HTERT RPE-1 (cell line): ENCODE data around the gene IL12RB2.

Experiments used
- in situ Hi-C: fragments of 300-500 bp; cut with MboI; formaldehyde crosslinking; loops from 4 replicates; pipeline ENCODE4 v1.14.3; 2020; ENCODE audit warnings: low sequenced_read_pairs

IL12RB2 gene

DNA sequence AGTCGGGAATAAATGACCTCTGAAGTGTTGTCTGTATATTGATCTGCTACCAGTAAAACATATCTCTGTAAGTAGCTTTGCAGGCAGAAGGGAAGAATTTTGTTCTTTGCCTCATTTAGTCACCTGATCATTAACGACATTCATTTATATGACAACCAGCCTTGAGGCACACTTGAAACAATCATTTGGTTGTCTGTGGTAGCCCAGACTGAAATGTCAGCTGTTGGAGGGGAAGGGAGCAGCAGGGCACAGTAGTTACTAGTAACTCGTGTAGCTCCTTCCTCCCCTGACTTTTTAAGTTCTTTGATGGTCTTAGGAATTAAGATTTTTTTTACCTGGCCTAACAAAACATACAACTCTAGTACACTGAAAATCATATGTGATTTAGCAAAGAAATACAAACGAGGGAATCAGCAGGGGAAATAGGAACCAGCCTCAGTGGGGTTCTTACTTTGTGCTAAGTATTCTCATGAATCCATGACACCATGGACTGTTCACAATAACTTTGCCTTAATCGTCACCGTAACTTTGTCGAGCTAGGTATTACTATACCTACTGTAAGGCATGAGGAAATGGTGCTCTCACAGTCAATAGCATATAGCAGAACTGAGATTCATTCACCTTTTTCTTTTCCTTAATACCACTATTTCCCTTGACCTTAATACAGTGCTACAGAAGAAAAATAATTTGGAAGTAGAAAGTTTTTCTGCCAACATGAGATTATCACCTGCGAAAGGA, 6.4 kb downstream of the IL12RB2 start:
- in situ Hi-C loops, result no loop called here

DNA sequence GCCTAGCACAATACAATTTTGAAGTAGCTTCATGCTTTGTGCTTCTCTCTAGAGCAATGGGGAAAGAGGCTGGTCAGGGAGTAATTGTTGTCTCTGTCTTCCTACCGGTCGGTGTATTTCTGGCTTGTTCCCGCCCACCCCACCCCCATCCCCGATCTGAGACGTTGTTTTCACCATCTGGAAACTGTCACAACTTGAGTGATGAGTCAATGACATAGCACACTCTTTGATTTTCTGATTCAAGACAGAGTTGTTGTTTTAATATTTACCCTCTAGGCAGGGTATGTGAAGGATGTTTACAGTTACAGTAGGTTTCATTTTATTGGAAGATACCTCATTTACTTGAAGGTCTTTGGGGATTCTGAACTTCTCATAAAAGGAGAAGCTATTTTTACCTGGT, 7.0 kb downstream of the IL12RB2 start:
- in situ Hi-C loops, result no loop called here

DNA sequence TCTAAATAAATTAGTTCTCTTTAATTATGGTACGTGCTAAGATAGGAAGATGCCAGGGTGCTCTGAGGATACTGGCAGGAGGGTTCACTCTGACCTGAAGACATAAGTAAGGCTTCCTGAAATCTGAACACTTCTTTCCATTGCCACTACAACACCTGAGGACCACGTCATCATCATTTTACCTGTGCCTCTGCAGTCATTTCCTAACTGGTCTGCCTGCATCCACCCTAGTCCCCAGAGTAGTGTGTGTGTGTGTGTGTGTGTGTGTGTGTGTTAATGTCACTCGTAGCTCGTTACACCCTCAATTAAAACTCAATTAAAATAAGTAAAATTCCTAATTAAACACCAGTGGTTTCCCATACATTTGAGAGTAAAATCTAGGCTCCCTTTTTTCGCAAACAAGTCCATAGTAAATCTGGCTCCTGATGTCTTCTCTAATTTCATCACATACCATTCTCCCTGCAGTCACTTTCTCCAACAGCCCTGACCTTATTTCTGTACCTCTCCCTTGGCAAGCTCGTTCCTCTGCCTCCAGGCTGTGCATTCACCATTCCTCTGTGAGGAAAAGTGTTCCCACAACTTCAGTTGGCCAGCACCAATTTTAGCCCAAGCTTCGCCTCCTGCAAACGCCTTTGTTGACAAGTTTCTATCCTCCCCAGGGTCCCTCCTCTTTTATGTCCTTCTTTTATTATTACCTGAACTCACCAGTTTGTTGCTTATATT, 8.7 kb downstream of the IL12RB2 start:
- in situ Hi-C loops, result no loop called here

DNA sequence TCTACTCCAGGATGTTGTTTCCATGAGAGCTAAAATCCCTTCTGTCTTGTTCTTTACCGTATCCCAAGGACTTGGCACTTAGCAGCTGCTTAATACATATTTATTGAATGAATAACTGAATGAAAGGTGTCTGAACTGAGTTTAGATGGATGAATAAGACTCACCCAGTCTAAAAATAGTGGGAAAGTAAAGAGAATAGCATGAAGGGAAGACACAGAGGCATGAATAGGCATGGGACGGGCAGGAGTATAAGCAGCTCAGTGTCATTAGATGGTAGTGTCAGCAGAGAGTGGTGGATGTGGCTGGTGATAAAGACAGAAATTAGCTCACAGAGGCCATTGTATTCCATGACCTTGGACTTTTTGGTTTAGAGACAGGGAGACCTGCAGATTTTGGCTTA, 9.2 kb downstream of the IL12RB2 start:
- in situ Hi-C loops, result no loop called here

DNA sequence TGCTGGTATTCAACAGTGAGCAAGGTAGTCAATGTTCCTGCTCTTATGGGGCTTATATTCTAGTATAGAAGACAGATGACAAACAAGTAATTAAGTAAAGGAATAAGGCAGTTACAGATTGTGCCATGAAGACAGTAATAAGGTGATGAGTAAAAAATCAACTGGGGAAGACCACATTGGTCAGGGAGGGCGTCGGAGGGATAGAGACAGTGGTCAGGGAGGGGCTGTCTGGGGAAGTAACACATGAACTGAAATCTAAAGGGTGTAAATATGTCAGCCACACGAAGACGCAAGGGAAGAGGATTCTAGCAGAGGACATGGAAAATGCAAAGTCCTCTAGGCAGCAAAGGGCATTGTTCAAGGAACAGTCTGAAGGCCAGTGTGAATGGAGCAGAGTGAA, 10.1 kb downstream of the IL12RB2 start:
- in situ Hi-C loops, result no loop called here

DNA sequence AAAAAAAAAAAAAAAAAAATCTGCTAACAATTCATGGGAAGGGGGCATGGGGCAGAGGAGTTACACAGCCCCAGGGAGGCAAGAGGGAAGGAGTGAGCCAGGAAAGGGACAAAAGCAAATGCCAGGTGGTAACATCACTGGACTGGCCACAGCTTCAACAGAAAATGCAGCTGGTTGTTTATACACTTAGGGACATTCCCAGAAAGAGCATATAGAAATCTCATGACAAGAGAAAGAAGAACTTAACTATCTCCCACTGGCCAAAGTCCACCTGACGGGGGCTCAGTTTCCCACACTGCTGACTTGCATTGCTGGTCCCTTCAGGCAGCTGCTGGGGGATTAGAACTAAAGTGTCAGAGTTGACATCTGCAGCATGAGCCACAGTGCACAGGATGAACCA, 14.8 kb downstream of the IL12RB2 start:
- in situ Hi-C loops, result no loop called here

DNA sequence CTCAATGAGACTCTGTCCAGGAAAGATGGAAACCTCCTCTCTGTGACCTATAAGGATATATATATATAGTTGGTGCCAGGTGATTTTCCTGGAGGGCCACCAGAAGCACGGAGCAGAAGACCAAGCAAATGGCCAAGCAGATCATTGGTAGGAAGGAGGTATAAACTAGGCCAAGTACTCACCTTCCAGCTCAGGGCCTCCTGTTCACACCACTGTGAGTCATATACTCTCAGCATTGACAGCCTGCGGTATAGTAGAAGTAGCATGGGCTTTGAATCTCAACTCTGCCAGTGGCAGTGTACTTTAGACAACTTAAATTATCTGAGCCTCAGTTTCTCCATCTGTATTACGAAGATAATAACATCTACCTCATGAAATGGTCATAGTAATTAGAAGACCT, 15.4 kb downstream of the IL12RB2 start:
- in situ Hi-C loops, result no loop called here

DNA sequence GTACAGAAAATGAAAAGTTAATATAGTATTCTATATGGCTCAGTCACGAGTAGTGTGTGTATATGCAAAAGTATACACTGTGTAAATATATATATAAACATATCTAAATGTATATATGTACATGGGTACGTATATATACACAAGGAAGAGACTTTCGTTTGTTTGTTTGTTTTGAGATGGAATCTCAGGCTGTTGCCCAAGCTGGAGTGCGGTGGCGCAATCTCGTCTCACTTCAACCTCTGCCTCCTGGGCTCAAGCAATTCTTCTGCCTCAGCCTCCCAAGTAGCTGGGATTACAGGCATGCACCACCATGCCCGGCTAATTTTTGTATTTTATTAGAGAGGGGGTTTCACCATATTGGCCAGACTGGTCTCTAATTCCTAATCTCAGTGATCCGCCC, 16.4 kb downstream of the IL12RB2 start:
- in situ Hi-C loops, result no loop called here

DNA sequence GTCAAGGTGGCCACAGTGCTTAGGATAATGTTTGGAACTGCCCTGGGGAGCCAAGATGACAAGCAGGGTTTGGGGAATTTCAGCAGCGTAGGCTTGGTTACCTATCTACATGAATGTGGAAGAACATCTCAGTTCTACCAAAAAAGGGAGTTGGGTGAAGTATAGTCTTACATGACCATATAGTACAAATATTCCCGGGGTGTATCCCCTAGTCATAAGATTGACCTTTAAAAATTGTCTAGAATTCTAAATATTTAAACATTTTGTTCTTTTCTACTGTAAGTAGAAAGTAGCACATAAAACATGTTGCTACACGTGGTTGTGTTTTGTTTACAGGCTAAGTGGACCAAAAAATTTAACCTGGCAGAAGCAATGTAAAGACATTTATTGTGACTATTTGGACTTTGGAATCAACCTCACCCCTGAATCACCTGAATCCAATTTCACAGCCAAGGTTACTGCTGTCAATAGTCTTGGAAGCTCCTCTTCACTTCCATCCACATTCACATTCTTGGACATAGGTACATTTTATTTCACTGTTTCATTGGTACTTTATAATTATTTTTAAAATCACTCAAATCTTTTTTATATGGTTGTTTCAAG, 20.3 kb downstream of the IL12RB2 start:
- in situ Hi-C loops, result no loop called here

DNA sequence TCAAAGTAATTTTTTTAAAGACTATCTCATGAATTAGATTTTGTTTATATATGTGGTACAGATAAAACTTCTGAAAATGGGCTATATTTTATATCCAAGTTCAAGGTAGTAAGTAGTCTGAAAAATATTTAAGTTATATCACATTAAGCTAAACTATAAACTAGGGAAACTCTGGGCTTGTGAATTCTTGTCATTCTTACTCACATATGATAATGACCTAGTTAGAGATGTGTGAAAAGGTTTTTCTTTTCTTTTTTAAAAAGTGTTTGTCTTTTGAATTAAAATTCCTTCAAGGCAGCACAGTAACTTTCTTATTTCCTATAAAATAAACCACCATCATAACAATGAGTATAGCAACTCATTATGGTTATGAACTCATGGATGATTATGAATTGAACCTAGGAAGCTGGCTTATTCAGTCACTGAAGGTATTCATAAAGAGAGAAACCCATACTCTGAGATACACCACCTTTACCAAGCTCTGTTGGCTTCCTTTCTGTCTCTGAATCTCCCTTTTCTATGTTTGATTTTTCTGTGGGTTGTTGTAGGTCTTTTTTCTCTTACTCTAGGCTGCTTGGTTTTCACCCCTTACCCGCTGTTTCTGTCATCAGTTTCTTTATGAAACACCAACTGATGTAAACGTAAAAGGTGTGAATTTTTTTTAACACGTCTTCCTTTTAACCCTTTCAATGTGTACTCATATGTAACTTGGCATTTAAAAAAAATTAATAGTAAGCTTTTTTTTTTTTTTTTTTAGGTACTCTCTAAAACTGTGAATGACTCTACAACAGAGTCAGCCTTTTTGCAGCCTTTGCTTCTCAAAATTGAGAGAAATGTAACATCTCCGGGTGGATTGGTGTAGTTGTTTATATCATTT, 25.2 kb downstream of the IL12RB2 start:
- in situ Hi-C loops, result no loop called here

DNA sequence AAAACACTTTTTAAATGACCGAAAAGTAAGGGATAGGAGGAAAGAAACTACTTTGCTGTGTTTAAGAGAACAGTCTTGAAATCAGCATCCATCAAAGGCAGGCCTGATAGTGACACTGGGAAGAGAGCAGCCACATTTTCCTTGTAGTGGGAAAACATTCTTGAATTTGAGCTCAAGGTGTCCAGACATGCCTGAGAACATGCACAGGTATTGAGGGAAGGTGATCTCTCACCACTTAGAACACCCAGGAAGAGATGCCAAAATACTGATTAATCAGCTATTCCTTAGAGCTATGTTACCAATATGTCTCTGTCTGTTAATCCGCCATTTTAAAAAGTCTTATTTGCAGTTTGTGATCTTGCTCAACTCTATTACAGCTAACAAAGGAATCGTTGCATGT, 25.9 kb downstream of the IL12RB2 start:
- in situ Hi-C loops, result no loop called here

DNA sequence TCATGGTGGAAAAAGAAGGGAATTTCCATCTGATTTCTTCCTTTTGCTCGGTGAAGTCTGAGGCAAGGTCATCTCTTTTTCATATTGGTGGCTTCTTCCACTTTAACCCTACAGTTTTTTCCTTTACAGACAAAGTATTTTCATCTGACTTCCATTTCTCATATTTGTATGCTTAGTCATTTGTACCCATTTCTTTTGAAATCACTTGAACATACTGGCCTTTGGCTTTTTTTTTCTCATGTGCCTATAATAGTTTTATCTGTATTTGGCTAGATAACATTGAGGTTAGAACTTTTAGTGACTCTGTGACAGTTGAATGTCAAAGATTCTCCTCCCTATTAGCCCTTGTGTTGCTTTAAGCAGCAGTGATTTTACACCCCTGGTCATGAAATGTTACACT, 27.7 kb downstream of the IL12RB2 start:
- in situ Hi-C loops, result no loop called here

DNA sequence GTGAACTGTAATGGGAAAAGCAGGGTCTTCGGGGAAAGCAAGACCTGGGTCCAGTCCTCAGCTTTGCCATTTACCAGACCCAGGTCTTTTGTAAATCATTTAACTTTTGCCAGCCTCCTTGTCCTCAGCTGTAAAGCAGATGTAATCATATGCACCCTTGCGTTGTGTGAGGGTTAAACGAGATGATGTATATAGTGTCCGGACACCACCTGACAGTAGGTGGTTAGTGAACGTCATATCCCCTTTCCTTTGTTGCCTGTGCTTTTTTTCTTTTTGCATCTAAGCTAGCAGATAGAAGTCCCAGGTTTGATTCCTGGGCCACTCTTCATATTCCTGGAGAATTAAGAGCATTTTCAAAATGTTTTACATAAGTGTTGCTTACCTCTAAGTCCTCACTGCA, 28.5 kb downstream of the IL12RB2 start:
- in situ Hi-C loops, result no loop called here

DNA sequence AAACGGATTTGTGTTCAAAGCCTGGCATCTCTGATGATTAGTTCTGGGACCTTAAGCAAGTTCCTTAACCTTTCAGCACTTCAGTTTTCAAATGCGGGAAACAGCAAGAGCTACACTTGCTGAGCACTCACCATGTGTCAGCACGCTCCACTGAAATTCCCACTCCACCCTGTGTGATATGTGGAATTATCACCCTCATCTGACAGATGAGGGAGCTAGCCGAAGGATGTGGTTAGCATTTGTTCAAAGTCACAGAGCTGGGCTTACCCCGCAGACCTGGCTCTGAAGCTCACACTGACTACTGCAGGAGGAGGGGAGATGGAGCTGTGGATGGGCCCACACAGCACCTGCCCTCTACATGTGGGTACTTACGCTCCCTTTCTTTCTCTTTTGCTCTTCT, 29.1 kb downstream of the IL12RB2 start:
- in situ Hi-C loops, result no loop called here

DNA sequence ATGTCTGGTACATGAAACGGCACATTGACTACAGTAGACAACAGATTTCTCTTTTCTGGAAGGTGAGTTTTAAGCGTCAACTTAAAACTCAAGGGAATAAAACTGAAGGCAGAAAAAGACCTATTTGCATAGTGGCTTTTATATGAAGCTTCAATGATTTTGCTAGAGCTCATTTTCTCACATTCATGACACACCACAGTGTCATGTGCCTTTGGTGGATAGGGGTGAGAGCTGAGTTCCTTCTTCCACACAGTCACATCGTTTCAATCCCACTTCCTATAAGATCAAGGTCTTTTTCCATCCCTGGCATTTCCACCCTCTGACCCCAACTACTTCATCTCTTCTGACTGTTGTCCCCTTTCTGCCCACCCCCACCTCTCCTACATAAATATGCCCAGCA, 31.0 kb downstream of the IL12RB2 start:
- in situ Hi-C loops, result no loop called here

DNA sequence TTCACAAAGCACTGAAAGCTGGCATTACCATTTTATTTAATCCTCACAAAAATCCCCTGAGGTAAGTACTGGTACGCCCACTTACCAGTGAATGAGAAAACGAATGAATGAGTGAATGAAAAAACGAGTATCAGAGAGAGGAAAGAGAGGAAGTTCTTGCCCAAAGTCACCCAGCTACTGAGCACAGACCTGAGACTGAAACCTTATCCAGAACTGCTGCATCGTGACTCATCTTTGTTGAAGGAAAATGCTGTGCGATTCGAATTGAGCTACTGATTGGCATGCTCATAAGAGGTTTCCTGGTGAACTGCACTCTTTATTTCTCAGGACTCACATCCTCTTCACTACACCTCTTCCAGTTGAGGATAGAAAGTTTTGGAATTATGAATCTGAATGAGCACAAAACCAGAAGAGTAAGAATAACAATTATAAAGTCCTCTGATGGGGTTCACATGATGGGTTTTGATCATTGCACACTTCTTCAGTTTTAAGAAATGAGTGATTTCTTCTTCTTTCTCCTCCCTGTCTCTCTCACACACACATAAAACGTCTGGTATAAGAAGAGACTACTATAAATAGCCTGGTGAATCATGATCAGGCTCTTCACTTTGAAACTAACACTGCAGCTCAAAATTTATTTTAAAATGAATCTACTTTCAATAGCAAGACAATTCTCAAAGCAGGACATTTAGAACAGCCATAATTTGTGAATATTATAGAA, 32.1 kb downstream of the IL12RB2 start:
- in situ Hi-C loops, result no loop called here

DNA sequence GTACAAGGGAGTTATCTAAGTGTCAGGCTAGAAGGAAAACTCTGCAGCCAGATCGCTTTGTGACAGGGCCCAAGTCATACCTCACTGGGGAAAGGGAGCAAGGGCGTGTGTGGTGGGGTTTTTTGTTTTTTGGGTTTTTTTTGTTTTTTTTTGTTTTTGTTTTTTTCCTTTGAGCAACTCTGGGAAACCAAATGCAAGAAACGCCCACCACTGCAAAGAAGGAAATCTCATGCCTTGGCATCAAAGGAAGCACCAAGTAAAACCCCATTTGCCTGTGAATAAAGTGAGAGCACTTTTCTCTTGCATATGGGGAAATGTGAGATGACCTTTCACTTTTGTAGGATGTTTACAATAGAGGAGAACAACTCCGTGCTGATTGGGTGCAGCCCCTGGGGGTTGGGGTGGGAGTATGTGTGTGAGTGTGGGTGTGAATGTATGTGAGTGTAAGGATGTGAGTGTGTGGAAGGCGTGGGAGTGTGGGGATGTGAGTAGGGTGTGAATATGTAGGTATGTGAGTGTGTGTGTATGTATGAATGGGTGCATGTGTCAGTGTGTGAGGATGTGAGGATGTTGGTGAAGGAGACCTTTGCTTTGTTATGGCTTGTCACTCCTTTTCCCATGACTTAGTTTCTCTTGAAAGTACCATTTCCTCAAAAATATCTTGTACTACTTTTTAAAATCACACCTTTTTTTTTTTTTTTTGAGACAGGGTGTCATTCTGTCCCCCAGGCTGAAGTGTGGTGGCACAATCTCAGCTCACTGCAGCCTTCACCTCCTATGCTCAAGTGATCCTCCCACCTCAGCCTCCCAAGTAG, 34.6 kb downstream of the IL12RB2 start:
- in situ Hi-C loops, result no loop called here

DNA sequence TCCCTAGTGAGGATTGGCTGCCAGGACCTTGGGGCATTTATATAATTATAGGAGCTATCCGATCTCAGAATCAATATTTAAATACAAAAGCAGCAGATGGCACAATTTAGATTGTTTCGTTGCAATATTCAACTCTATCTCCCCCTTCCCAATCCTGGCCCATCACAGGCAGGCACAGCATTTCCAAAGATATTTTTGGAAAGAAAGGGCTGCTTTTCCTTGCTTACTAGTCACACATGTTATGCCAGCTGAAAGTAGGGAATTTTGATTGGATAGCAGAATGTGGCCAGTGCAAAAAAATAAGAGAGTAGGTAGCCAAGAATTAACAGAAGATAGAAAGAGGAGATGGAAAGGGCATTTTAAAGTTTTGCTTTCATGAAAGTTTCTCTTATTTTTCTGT, 37.9 kb downstream of the IL12RB2 start:
- in situ Hi-C loops, result no loop called here

DNA sequence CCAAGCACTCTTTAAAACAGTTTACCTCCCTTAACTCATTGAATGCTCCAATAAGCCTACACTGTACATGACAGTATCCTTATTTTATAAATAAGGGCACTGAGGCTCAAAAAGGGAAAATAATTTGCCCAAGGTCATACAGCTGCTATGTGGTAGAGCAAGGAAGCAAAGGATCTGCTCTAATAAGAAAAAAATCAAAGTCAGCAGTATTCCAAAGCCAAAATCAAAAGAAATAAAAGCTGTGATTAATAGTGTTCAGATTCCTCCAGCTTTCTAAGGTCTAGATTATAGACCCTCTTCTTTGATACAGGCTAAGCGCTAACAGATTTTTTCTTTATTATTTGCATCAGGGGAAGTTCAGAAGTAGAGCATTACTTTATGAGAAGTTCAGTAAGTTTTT, 39.3 kb downstream of the IL12RB2 start:
- in situ Hi-C loops, result no loop called here
